Progenitor cell of endocrine pancreas (in vitro differentiated cells): Measurements from ENCODE around the gene RAB6B. TPM values are rescaled to one million over a fixed set of nuclear protein-coding genes. Genes with fewer than 3 reads are reported as not detected.

Experiments used
- DNase-seq: peaks from one replicate; pipeline ENCODE4 v3.0.0; 2021; ENCODE audit warnings: low spot score; ENCODE audit not compliant: unreplicated experiment
- H3K27ac Mint-ChIP-seq: 2 replicates; pipeline ENCODE4 v1.8.0; 2021; ENCODE audit warnings: mild to moderate bottlenecking, moderate library complexity, mixed read lengths
- H3K27me3 Mint-ChIP-seq: 2 replicates; pipeline ENCODE4 v1.8.0; 2021; ENCODE audit warnings: mixed read lengths
- H3K36me3 Mint-ChIP-seq: 2 replicates; pipeline ENCODE4 v1.8.0; 2022; ENCODE audit warnings: mixed read lengths; ENCODE audit not compliant: insufficient read depth
- H3K4me1 Mint-ChIP-seq: 2 replicates; pipeline ENCODE4 v1.8.0; 2021; ENCODE audit warnings: low read depth, mixed read lengths
- H3K4me3 Mint-ChIP-seq: 2 replicates; pipeline ENCODE4 v1.8.0; 2021; ENCODE audit warnings: low read depth, mild to moderate bottlenecking, moderate library complexity, mixed read lengths
- H3K9me3 Mint-ChIP-seq: 2 replicates; pipeline ENCODE4 v1.8.0; 2021; ENCODE audit warnings: low read depth, mixed read lengths
- CTCF ChIP-seq: fragments of 200-600 bp; sonication (generic); IDR thresholded peaks from one replicate; pipeline ENCODE4 v1.5.0; 2021; ENCODE audit warnings: antibody characterized with exemption, mild to moderate bottlenecking; ENCODE audit not compliant: unreplicated experiment
- total RNA-seq: library from RNA; stranded (reverse); gene quantifications from 2 replicates; pipeline ENCODE4 v1.2.1, GENCODE V29; 2021

The RAB6B gene
- total RNA-seq, 1 donor from 2014 or later: 10.5 TPM

- peaks cover 12% of the 10 kb centered on the region for H3K27me3 Mint-ChIP-seq
- H3K36me3 Mint-ChIP-seq: no peaks in the 10 kb centered on the region
- no peak overlapping the region for H3K27ac Mint-ChIP-seq
- no peak for DNase-seq
- H3K4me3 Mint-ChIP-seq: no peak overlapping the region
- no peaks in the 10 kb centered on the region for H3K9me3 Mint-ChIP-seq
- no peak for TF ChIP-seq CTCF
- H3K4me1 Mint-ChIP-seq: peaks cover 2% of the 10 kb centered on the region
Observed at GRCh38 chr3:133868186-133868585, 27.5 kb downstream of the RAB6B start.

GRCh38 chr3:133866141-133866540 lies 29.5 kb downstream of the RAB6B start:
- DNase-seq: no peak
- TF ChIP-seq CTCF: no peak
- H3K36me3 Mint-ChIP-seq: no peaks in the 10 kb centered on the region
- H3K9me3 Mint-ChIP-seq: no peaks in the 10 kb centered on the region
- peaks cover 15% of the 10 kb centered on the region for H3K27me3 Mint-ChIP-seq
- H3K4me1 Mint-ChIP-seq: peaks cover 2% of the 10 kb centered on the region
- no peak overlapping the region for H3K27ac Mint-ChIP-seq
- H3K4me3 Mint-ChIP-seq: no peak overlapping the region

GRCh38 chr3:133865136-133865855 lies 30.4 kb downstream of the RAB6B start:
- peaks cover 15% of the 10 kb centered on the region for H3K27me3 Mint-ChIP-seq
- no peaks in the 10 kb centered on the region for H3K36me3 Mint-ChIP-seq
- DNase-seq: no peak
- TF ChIP-seq CTCF: no peak
- peaks cover 2% of the 10 kb centered on the region for H3K4me1 Mint-ChIP-seq
- no peaks in the 10 kb centered on the region for H3K9me3 Mint-ChIP-seq
- no peak overlapping the region for H3K4me3 Mint-ChIP-seq
- no peak overlapping the region for H3K27ac Mint-ChIP-seq

- Mint-ChIP-seq H3K4me1 (peaks cover 2% of the 10 kb centered on the region), H3K27ac (no peak overlapping the region), H3K9me3 (no peaks in the 10 kb centered on the region), H3K36me3 (no peaks in the 10 kb centered on the region), H3K4me3 (no peak overlapping the region), H3K27me3 (peaks cover 15% of the 10 kb centered on the region)
- no peak for TF ChIP-seq CTCF
- DNase-seq: no peak
Observed at GRCh38 chr3:133864616-133865015, 31.1 kb downstream of the RAB6B start.

- no peak overlapping the region for H3K27ac Mint-ChIP-seq
- H3K27me3 Mint-ChIP-seq: peaks cover 12% of the 10 kb centered on the region
- peaks cover 2% of the 10 kb centered on the region for H3K4me1 Mint-ChIP-seq
- TF ChIP-seq CTCF: no peak
- H3K4me3 Mint-ChIP-seq: no peak overlapping the region
- DNase-seq: no peak
- H3K36me3 Mint-ChIP-seq: no peaks in the 10 kb centered on the region
- no peaks in the 10 kb centered on the region for H3K9me3 Mint-ChIP-seq
Observed at GRCh38 chr3:133863911-133864310, 31.8 kb downstream of the RAB6B start.
